Measurements from ENCODE around the gene DOCK2.

DOCK2 gene

DNA sequence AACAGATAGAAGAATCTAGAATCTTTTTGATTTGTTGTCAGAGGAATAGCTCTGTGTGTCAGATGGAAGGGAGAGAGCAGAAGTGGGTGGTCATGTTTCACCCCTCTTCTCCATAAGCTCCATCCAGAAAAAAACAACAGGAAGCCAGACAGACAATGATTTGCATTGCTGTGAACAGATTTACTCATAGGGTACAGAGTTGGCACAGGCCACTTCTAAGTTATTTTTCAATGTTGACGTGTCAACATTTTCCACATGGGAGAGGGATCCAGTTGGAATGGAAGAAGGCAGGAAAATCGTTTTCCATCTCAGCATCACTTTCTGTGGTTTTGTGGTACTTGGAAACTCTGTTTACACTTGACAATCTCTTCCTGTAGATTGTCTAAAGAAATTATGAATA lies 256.5 kb downstream of the DOCK2 start:
- DNase-seq (ENCODE audit: low spot score): no peak
- no peak for FAIRE-seq

DNA sequence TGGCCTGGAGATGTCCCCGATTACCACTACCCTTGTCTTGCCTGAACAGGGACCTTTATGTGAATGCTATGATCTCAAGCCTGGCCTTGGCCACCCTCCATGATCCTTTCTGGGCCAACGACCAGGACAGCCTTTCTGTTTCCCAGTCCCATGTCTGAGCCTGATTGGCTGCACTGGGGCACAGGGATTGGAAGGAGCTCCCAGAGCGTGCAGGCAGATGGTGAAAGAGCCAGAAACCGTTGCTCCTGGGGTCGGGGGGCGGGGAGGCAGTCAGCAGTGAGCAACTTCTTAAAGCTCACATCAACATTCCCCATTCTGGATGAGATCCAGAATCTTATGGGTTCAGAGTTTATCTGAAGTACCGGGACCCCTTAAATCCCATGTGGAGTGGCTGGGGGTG lies 258.9 kb downstream of the DOCK2 start:
- no peak for FAIRE-seq
- no peak for DNase-seq (ENCODE audit: low spot score)

- DNase-seq (ENCODE audit: low spot score): no peak
- no peak for FAIRE-seq
These were observed 260.4 kb downstream of the DOCK2 start for GRCh38 chr5:169897481-169897880.

GRCh38 chr5:169901896-169902295 lies 264.8 kb downstream of the DOCK2 start:
- no peak for FAIRE-seq
- no peak for DNase-seq (ENCODE audit: low spot score)

DNA sequence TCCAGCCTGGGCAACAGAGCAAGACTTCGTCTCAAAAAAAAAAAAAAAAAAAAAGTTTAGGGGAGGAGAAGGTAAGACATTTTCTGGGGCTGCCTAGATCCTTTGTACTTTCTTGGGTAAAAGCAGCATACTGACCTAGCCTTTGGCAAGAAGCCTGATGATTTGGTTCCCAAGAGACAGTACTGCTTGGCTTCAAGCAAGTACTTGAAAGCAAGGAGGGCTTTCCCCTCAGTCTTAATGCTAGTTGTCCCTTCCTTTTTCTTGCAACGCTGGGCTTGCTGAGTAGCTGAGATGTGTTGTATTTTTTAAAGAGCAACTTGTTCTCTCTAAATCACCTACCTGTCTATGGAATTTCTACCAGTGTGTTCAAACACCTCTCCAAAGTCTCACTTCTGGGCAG lies 267.0 kb downstream of the DOCK2 start:
- DNase-seq (ENCODE audit: low spot score) (no peak), FAIRE-seq (no peak)

- FAIRE-seq (no peak), DNase-seq (ENCODE audit: low spot score) (no peak)
These were observed 267.4 kb downstream of the DOCK2 start for GRCh38 chr5:169904508-169904907.

- DNase-seq (ENCODE audit: low spot score) (no peak), FAIRE-seq (no peak)
These were observed 267.9 kb downstream of the DOCK2 start for GRCh38 chr5:169905017-169905416.

- DNase-seq (ENCODE audit: low spot score): no peak
- no peak for FAIRE-seq
These were observed 269.9 kb downstream of the DOCK2 start for GRCh38 chr5:169906745-169907649.

DNA sequence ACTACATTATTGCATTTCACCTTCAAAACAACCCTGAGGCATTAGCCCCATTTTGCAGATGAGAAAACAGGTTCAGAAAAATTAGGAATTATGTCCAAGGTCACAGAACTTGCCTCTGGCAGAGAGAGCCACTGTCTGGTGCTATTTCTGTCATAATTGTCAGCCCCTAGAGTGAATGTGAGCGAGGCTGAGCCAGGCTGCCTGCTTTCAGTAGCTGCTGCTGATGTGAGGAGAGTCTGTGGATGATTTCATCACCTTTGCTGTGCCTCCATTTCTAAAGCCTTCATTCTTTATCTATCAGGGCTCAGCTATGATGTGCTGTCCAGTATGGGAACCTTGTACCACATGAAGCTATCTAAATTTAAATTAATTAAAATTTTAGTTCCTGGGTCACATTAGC lies 271.8 kb downstream of the DOCK2 start:
- no peak for DNase-seq (ENCODE audit: low spot score)
- FAIRE-seq: no peak

- FAIRE-seq: no peak
These were observed 272.9 kb downstream of the DOCK2 start for GRCh38 chr5:169909945-169910344.

GRCh38 chr5:169910393-169910792 lies 273.3 kb downstream of the DOCK2 start:
- FAIRE-seq: no peak

More at GRCh38 chr5:169909945-169910344, 272.9 kb downstream of the DOCK2 start:
- no peak for DNase-seq (ENCODE audit: low spot score)

DNA sequence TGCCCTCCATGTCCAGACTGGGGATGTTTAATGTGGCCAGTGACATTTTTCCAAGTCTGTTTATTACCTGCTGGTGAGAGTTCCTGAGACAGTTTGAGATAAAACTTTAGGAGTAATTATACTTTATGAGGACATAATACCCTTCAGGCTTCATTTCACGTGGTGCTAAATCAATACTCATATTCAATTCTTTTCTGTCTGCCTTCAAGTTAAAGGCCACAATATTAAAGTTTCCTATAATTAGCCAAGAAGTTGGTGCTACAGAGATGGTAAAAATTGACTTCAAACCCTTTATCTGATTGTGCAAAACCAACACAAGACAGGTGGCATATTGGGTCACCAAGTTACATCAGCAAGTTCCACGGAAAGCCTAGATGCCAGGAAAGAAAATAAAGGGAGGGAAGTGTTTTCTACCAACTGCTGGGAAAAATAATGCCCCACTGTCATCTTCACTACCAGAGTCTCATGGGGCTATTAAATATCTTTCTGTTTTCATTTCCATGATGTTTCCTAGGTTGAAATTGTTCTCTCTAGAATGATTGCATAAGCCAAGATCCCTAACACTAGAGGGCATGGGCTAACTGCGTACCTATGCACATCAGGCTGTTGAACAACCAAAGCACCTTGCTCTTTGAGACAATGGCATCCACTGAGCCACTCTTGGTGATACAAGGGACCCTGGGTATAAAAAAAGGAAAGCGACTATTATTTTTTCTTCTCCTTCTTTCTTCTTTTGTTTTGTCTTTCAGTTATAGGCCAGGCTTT lies 274.6 kb downstream of the DOCK2 start:
- no peak for FAIRE-seq
- DNase-seq (ENCODE audit: low spot score): no peak

More at GRCh38 chr5:169910393-169910792, 273.3 kb downstream of the DOCK2 start:
- no peak for DNase-seq (ENCODE audit: low spot score)

DNA sequence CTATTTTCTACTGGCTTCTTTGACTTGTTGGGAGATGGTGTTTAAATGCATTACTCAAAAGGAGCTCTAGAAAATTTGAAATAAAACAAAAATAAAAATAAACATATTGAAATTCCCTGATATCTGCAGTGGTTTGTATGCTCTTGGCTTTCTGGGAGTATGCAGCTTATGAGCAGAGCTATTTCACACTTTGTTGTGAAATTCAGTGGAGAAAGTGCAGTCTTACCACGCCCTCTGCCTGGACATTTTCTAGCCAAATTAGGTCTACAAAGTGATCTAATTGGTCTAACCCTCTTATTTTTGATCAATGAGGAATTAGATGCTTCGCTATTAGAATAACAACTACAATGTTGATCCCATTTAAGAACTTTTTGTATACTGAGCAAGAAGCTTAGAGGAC lies 276.4 kb downstream of the DOCK2 start:
- FAIRE-seq (no peak), DNase-seq (ENCODE audit: low spot score) (no peak)

GRCh38 chr5:169914766-169915165 lies 277.7 kb downstream of the DOCK2 start:
- no peak for DNase-seq (ENCODE audit: low spot score)
- FAIRE-seq: no peak

DNA sequence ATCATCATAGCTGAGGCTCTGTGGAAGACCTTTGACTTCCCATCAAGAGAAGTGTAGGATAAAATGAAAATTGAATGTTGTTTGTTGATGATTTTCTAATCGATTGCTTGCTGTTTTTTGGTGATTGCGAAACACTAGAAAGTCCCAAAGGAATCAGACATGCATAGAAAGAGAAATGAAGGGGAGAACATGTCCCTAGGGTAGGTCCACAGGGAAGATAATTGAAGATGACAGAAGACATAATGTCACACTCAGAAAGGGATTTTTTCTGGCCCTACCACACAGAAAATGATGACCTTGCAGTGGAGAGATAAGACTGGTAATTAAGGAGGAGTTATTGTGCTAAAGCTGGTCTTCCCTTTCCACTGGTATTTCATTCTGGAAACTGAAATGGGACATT lies 280.4 kb downstream of the DOCK2 start:
- FAIRE-seq: no peak

GRCh38 chr5:169918228-169918627 lies 281.2 kb downstream of the DOCK2 start:
- DNase-seq (ENCODE audit: low spot score) (no peak), FAIRE-seq (no peak)

More for the DNA sequence above, 280.4 kb downstream of the DOCK2 start:
- no peak for DNase-seq (ENCODE audit: low spot score)

GRCh38 chr5:169920474-169920873 lies 283.4 kb downstream of the DOCK2 start:
- no peak for FAIRE-seq

GRCh38 chr5:169921384-169921783 lies 284.3 kb downstream of the DOCK2 start:
- no peak for DNase-seq (ENCODE audit: low spot score)
- no peak for FAIRE-seq

More at GRCh38 chr5:169920474-169920873, 283.4 kb downstream of the DOCK2 start:
- no peak for DNase-seq (ENCODE audit: low spot score)

DNA sequence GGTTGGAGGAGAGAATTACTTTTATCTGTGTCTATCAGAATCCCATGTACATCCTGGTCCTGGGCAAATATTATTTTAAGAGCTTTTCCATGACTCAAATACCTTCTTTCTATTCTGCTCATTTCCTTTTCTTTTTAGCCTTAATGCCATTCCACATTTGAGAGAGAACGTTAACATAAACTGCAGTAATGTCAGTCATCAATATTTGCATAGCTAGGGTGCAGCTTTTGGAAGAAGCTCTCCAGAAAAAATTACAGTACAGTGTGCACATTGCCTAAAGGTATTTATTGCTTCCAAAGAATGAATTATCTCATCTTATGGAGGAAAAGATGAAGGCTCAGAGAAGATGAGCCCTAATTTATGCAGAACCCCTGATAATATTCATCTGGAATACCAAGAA lies 284.9 kb downstream of the DOCK2 start:
- DNase-seq (ENCODE audit: low spot score) (no peak), FAIRE-seq (no peak)

DNA sequence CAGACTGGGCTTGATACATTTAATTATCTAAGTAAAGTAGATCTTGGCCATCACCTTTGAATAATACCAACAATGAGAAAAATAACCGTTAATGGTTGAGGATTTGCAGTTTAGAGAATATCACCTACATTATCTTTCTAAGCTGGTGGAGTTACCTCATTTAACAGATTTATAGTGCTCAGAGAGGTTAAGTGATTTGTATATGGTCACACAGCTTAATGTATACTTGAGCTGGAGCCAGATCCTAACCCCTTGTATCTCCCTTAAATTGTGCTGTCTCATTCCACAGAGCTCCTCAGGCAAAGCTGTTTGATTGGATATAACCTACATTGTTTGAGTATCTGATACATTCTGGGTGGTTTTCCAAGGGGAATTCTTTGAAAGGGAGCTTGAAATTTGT lies 285.4 kb downstream of the DOCK2 start:
- FAIRE-seq (no peak), DNase-seq (ENCODE audit: low spot score) (no peak)

GRCh38 chr5:169923988-169924387 lies 286.9 kb downstream of the DOCK2 start:
- FAIRE-seq (no peak), DNase-seq (ENCODE audit: low spot score) (no peak)

GRCh38 chr5:169933127-169933526 lies 296.1 kb downstream of the DOCK2 start:
- no peak for DNase-seq (ENCODE audit: low spot score)

More at GRCh38 chr5:169933127-169933526, 296.1 kb downstream of the DOCK2 start:
- FAIRE-seq: no peak

All from RCC 7860 (cell line).